ENCODE results near the gene UBE2L5.

UBE2L5 gene

DNA sequence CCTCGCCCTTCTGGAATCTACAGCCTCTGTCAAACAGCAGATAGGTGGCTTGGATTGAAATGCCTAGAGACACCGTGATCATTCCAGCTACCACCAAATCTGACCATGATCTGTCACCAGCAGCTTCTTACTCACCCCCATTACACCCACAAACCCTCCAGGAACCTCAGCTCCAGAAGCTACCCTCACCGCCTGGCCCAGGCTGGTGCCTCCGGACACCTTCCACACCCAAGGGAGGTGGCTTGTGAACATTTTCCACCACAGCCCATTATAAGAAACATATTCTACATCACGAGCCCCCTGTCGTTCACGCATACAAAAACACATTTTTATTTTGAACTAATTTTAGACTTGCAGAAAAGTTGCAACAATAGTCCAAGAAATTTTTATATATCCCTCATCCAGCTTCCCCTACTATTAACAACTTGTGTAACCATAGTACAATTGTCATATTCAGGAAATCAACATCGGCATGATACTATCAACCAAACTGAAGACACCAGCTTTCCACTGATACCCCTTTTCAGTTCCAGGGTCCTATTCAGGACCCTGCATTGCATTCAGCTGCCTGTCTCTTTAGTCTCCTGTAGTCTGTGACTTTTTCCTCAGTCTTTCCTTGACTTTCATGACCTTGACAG lies 15.4 kb upstream of the UBE2L5 start:
- no peak for DNase-seq

DNA sequence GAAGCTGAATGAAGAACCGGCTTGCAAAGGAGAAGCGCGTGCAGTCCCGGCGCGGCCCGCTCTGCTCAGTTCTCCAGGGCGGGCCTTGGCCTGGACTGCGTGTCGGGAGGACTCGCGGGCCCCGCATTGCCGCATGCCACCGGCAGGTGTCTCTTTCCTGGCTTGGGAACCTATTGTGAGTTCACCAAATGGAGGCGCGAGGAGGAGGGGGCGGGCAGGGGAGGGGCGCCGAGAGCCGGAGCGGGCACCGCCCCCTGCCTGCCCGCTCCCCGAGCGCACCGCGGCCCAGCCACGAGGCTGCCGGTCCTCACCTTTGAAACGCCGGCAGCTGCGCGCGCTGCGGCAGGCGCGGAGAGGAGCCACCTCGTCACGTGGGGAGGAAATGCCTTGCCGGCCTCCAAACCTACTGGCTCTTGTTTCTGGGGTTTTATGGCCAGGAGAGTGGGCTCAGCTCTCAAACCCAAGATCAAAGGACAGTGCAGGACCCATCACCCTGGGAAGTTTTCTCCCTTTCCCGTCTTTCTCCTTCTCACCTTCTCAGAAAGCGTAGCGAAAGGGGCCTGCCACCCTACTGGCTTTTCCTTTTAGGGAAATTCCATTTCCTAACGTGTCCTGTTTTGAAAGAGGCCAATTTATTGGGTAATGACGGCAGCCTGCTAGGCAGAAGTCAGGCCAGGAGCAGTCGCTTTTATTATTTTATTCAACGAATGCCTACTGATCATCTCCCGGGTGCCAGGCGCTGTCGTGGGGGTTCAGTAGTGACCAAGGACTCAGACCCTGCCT lies 13.8 kb upstream of the UBE2L5 start:
- peak; percentile 97 for DNase-seq

DNA sequence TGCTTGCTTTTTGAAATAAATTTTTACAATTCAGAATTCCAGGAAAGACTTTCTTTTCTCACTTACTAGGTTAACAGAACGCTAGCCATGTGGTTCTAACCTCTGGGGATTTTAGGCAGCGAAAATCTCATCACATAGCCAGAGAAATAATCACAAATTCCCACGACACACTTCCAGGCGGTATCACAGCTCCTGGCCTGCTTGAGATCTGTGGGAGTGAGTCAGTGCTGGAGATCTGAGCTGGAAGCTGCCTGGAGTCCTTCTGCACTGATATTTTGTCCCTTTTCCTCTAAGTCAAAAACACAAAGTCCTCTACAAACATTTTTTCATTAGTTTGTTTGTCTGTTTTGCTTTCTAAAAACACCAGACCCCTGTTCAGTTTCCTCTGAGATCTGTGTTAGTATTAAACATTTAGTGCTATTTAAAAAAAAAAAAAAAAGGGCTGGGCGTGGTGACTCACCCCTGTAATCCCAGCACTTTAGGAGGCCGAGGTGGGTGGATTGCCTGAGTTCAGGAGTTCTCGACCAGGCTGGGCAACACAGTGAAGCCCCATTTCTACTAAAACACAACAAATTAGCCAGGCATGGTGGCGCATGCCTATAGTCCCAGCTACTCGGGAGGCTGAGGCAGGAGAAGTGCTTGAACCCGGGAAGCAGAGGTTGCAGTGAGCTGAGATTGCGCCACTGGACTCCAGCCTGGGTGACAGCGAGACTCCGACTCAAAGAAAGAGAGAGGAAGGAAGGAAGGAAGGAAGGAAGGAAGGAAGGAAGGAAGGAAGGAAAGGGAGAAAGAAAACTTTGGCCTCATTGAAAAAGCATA lies 12.2 kb upstream of the UBE2L5 start:
- no peak for DNase-seq

DNA sequence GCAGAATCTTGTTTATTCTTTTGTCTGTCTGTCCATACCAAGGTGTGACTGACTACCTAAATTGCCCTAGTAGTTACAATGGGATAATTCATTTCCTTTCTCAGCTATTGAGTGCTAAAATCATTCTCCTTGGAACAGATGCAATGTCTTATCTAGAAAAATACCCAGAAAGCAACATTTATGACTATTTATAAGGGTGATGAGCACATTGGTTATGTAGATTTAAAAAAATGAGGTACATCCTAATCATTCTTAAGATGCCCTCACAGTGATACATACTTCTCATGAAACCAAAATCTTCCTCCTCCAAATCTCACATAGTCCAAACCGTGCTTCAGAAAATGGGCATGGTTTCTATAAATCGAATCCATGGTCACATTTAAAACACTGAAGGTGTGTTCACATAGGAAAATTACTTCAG lies 11.6 kb upstream of the UBE2L5 start:
- DNase-seq = no peak

DNA sequence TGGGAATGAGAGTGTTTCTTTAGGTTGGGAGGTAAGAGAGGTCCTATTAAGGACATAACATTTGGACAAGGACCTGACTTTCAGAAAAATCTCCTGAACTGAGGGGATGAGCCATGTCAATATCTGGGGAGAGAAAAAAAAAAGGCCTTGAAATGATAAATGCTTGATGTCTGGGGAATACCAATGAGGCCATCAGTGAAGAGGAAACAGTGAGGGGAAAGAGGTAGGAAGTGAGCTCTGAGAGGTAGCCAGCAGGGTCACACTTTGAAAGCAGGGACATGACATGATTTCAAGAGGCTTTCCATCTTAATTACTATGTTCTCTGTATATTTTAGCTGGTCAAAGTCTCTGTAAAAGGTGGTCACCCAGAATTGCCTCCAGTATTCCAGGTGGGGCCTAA lies 9.9 kb upstream of the UBE2L5 start:
- DNase-seq = no peak

DNA sequence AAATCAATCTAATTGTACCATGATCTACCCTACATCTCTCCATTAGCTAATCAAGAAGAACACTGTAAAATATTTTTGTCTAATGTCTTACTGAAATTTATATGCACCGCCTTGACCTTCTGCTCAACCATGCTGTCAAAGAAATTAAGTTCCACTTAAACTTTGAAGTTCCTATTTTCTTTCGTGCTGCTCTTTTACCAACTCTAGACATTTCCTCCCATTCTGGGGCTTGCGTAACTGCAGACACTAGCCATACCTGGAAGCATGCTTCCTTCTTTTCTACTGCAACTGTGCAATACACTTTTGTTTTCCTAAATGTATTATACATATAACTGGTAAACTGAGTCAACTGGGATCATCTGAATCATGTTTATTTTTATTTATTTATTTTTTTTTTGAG lies 8.5 kb upstream of the UBE2L5 start:
- DNase-seq = no peak

DNA sequence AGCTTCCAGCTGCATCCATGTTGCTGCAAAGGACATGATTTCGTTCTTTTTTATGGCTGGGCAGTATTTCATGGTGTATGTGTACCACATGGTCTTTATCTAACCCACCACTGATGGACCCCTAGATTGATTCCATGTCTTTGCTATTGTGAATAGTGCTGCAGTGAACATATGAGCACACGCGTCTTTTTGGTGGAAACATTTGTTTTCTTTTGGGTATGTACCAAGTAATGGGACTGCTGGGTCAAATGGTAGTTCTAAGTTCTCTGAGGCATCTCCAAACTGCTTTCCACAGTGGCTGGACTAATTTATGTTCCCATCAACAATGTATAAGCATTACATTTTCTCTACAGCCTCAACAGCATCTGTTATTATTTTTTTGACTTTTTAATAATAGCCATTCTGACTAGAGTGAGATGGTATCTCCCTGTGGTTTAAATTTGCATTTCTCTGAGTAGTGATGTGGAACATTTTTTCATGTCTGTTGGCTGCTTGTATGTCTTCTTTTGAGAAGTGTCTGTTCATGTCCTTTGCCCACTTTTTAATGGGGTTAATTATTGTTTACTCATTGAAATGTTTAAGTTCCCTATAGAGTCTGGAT lies 6.8 kb upstream of the UBE2L5 start:
- no peak for DNase-seq

DNA sequence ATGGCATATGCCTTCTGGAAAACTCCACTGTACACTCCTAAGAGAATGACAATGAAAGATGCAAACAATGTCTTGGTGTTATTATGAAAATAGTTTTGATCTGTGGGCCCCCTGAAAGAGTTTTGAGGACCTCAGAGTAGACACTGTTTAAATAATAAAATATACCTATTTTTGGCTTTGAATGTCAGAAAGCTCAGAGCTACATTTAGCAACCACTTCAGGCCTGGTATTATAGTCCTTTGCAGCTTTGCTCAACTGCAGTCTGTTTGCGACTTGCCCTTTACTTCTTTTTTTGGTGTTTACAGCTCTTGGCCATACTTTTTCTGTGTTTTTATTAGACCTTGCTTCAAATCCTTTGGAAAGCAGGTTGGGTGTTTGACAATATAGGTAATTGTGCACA lies 5.8 kb upstream of the UBE2L5 start:
- DNase-seq = no peak

DNA sequence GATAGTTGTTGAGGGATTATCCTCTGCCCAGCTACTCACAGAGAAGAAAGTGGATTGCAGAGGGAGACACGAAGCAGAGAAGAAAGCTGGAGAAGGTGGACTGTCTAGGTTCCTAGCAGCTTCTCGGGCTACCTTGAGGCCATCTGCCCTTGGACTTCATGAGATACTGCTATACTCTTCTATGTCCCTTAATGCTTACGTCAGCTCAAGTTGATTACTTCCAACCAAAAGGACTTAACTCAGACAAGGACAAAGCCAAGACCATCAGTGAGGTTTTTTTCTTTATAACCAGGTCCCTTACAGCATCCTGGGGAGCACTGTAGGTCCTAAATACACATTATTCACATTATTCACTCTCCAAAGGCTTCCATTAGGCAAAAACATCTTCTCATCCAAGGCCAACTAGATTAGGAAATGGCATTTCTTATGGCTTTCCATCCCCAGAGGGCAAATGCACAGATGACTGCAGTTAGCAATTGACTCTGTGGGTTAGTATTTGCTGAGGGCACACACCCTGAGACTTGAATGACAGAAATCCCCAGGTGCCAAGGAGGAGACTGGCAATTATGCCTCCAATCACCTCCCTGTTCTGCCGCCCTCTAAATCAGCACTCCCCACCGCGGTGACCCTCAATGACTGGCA lies 4.1 kb upstream of the UBE2L5 start:
- DNase-seq = no peak

DNA sequence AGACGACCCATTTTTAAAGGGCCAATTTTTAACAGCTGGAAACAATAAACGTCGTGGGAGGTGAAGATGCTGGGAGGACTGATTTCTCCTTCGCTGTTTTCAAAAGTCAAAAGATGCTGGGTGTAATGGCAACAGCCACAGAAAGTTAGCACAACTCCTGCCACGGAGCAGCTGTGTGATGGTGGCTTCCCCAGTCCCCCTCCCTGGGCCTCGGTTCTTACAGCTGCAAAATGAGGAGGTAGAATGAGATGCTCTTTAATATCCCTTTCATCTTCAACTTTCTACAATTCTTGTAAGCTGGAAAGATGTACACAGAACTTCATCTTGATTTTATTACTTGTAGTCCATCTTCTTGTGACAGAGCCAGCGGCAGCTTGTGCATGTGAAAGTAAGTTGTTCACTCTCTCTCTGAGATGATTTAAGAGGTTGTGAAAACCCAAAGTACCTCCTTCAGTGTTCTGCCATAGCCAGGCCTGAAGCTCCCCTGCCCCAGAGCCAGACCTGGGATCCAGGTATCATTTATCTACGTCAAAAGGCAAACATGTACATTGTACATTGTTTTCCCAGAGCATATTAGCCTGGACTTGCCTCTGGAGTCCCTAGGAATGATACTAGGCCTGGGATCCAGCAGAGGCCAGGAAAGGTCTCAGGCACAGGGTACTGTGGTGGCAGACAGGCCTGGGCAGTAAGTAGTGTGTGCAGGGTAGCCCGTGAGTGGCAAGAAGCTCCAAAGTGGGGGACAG lies 3.4 kb upstream of the UBE2L5 start:
- DNase-seq = peak; percentile 47

DNA sequence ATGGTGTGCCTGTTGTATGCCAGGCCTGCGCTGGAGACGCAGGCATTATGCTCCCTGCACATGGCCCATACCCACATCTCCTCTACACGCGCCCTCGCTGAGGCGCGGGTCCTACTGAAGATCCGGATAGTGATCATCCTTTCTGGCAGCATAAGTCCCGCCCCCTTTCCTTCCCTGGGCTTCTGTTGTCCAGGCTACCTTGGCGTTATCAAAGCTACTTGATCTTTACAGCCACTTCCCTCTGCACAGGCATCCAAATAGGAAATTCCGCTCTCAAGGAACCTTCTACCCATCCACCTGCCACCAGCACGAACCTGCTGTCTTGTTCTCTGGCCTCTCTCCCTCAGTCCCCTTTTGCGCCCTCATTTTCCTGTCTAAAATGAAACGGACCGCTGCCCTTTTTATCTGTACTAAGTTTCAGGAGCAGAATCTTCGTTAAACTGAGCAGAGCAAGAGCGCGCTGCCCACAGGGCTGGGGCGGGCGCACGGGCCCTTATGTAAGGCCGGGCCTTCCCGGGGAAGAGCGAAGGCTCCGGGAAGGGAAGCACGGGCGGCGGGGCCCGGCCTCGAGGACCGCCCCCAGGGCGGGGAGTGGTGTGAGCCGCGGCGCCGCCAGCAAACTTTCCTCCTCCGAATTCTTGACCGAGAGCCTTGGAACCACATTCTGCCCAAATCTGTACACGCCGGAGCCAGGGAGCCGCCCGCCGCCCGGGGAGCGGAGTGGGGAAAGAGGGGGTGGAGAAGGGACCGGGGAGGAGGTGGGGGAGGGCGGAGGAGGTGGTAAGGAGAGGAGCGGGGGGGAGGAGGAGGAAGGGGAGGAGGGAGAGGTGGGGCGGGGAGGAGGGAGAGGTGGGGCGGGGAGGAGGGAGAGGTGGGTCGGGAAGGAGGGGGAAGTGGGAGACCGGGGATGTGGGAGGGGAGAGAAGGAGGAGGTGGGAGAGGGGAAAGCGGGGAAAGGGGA lies 920 bp upstream of the UBE2L5 start:
- DNase-seq = peak; percentile 76

DNA sequence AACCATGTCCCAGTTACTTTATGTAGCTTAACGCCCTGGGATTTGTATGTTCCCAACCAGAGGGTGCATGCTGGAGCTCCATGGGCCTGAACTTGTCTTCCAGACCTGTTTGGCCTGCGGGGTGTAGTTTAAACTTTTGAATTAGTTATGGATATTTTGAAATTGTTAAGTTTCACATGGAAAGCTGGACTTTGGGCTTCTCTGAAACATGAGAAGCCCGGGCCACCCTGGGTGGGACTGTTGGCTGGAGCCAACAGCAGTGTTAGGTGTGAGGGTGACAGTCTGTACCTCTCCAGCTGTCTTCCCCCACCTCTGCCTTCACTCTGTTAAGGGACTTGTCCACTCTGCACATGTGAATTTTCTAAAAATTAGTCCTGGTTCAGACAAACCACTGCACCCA lies 1.6 kb downstream of the UBE2L5 start:
- DNase-seq = no peak

DNA sequence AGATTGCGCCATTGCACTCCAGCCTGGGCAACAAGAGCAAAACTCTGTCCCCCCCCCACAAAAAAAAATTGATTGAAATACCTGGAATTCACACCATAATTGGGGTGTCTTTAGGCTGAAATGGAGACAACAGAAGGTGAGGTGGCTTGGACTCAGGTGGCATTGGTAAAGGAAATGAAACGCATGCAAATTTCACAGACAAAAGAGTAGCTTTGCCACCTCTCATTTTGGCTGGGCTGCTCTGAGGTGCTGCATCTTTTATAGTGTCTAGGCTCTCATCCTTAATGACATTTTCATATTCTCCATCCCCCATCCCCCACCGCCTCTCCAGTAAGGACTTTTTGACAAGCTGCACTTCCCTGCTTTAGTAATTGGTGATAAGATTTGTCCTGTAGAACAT lies 6.9 kb downstream of the UBE2L5 start:
- DNase-seq = peak; percentile 53

DNA sequence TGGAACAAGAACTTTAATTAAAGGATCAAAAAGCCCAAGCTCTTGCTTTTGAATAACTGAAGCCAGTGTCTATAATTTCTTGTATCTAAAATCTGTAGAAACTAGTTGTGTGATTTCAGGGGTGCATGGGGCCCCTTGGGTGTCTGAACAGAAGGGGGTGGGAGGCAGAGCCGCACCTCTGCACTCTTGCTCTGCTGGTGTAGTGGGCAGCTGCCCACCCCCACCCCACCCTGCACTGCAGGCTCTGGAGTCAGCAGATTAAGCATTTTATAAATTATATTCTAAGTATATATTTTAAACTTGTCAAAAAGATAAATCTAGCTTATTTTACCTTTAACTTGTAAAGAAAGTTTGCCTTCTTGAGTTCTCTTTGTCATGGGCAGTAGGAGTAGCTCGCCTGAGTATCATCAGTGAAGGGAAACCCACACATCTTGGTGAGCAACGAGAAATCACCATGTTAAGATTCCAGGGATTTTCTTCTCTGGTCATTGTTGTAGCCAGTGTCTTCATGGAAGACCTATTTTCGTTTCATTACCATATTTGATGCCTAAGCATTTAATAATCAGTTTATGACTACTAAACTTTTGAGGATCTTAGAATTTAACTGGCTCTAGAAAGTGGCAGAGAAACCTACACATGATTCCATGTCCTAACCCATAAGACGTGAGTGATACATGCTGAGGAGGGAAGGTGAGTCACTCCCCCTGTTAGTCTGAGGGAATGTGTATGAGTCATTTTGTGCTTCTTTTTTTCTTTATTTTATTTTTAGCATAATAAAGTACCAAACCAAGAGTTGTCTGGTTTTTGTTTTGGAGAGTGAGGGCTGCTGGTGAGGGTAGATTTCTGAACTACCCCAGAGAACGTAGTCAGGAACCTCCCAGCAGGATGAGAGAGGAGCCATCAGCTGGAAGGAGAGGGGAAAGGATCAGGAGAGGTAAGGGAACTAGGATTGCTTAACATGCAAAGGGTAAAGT lies 7.7 kb downstream of the UBE2L5 start:
- peak; percentile 62 for DNase-seq

DNA sequence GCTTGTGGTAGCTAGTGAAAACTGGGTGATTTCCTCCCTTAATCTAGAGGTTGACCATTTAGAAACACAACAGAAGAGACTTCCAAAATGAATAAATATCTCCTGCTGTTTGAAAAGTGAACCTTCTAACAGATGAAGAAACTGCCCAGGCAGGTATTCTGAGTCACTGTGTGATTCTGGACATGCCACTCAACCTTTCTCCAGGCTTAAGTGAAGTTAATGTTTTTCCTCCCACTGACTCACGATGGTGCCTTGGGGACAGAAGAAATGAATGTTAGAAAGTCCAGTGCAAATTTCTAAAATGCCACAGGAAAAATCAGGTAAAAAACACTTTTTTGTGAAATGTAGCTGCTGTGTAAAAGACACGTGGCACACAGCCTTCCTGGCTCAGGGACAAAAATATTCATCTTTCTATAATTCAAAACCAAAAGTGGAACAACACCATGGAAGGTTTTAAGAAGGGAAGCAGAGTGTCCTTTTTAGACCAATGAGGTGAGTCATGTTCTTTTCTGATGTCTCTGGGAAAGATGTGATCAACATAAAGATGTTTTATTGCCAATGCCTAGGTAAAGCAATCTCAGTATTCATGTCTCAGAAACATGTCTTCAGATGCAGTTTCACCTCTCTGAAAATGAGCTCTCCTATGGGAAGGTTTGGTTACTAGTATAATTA lies 9.1 kb downstream of the UBE2L5 start:
- peak; percentile 40 for DNase-seq

DNA sequence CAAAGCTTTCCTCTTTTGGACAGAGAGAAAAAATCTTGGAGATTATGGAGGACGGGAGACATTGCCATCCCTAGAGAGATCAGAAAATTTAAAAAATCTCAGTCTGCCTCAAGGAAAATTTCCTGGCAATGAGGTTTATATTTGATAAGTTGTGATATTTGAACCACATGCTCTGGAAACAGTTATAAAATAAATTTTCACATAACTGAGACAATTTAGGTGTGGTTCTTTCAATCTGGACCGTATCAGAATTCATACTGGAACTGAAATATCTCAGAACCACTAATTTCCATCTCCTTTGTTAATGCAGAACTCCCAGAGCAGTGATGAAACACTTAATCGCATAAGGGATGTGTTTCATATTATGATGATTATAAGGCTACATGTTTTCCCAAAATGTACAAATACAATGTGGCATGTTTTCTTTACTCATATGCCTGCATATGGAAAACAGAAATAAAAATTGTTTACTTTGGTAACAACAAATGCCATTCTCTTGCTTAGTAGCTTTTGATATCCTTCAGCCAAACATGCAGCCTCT lies 13.7 kb downstream of the UBE2L5 start:
- no peak for DNase-seq

DNA sequence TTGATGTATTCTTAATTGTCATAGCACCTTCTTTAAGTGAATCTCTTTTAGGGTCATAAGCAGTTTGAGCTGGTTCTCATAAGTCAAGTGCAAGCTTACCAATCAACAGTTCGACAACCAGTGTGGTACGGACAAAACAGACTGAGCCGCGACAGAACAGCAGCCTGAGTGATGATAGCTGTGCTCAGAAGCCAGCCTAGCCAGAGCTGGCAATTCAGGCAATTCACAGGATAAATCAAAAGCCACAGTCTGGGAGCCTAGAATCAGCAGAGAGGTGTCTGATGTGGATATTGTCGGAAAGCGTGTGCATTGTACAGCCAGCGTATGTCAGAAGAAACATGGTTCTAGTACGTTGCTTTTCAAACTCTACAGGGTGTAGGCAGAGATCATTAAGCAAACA lies 14.9 kb downstream of the UBE2L5 start:
- no peak for DNase-seq

DNA sequence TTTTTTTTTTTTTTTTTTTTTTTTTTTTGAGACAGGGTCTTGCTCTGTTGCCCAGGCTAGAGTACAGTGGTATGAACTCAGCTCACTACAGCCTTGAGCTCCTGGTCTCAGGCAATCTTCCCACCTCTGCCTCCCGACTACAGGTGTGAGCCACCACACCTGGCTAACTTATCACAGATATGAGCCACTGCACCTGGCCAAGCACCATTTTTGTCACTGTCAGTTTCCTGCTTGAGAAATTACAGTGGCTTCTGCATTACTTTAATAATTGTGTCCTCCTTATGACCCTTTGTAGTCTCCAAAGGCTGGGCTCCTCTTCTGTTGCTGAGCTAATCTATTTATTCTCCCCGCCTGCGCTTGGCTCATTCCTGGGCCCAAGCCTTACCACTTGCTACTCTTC lies 16.0 kb downstream of the UBE2L5 start:
- DNase-seq = no peak
